Superior temporal gyrus (tissue), 1 donor: ENCODE measurements around the gene ULBP3.
A peak's percentile ranks its signal among the peaks of the same experiment; 100 is the strongest.

Experiments used
- DNase-seq: peaks from one replicate; pipeline ENCODE4 v3.0.0-alpha.2; 2016; ENCODE audit errors: extremely low spot score

Gene ULBP3

DNA sequence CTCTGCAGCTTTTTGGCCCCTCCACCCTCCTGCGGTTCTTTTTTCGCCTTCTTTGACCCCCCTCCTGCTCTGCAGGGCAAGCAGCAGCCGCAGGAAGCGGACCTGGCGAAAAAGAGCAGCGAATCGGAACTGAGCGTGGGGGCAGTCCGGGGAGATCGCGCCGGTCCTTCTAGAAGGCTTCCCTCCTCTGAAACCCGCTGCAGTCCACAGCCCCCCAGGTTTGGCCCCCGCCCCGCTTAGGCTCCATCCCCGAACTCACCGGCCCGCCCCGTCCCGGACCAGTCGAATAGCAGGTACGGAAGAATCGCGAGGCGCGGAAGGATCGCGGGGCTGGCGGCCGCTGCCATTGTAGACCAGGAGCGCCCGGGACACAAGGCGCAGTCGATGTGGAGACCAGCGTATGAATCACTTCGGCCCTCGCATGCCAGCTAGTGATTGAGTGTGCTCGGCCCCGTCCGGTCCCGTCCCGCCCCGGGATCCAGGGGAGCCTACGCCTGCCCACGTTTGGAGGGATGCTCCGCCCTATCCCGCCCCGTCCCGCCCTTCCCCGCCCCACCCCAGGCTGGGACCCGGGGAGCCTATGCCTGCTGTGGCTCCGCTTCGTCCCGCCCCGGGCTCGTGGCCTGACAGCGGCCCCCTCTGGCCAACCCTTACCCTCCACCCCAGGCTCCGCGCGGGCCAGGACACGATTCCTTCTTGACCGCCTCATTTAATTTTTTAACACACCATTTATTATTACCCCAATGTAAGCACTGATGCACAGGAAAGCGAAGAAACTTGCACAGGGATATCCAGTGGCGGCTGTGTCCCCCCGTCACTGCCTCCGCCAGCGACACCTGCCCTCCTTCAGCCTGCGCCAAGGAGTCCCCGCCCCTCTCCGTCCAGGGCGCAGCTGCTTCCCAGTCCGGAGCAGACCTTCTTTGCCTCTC lies at the start of gene ULBP3:
ULBP3 (minus strand) TSS at position 402 of the 929 bp plus-strand sequence; CDS start at position 347, 55 bp downstream.
- DNase-seq = no peak

DNA sequence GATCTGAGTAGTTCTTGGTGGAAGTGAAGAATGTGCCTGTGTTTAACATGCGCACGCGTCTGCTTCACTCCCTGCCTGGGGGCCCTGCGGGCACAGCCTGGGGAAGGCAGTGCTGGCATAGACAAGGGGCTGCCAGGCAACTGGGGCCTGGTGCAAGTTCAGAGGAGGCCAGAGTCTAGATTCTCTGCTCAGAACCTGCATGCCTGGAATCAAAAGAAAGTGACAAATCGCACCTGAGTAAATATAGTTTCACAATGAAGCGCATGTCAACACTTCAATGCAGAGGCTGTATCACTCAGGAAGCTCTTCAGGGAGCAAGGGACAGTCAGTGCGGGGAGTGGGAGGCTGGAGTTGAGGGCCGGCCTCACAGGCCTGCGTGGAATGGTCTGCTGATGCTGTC lies 49.7 kb upstream of the ULBP3 start:
- DNase-seq = no peak

DNA sequence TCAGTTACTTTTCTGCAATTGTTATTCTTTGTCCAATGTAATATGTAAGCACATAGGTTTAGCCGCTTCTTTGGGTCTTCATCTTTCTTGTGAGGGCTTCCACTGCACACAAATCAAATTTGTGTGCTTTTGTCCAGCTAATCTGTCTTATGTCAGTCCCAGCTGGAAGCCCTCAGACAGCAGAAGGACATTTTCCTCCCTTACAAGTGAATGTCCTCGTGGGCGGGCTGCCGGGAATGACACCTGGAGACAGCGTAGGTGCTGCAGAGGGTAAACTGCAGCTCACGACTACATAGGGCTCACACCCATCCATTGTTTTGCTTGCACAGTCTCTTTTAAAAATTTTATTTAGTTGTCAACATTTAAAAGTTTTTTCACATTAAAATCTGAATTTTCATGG lies 49.3 kb upstream of the ULBP3 start:
- no peak for DNase-seq

DNA sequence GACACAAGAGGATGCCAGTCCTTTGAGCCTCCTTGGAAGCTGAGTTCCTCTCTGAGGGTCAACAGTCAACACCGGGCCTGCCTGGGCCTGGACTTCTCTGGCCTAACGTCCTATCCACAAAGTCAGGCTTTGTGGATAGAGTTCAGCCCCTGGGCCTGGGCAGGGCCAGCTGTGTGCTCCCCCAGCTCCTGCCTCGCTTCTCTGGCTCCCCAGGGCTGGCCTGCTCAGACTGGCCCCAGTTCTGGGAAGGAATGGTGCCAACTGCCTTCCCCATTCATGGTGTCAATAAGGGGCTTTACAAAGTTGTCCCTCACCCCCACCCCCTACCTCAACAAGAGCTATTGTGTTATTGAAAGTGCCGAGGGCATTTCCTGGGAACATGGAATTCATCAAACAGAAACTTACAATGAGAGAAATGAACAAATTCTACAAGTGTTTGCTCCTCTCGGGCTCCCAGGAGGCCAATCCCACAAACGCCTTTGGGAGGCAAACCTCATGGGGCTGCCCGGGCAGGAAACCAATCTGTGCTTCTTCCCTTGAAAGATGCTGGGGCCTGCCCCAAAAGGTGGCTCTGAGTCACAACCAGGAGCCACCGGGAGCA lies 47.4 kb upstream of the ULBP3 start:
- no peak for DNase-seq

DNA sequence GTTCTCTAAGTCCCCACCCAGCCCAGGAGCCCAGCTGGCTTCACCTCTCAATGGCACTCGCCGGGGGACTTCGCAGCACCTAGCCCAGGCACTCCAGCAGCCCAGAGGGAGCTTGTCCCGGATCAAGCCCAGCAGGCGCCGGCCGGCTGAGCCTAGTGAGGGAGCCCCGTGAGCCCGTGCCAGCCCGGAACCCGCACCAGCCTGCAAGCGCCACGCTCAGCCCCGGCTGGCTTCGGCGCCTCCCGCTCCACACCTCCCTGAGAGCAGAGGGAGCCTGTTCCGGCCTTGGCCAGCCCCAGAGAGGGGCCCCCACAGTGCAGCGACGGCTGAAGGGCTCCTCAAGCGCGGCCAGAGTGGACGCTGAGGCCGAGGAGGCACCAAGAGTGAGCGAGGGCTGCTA lies 46.8 kb upstream of the ULBP3 start:
- DNase-seq = no peak

DNA sequence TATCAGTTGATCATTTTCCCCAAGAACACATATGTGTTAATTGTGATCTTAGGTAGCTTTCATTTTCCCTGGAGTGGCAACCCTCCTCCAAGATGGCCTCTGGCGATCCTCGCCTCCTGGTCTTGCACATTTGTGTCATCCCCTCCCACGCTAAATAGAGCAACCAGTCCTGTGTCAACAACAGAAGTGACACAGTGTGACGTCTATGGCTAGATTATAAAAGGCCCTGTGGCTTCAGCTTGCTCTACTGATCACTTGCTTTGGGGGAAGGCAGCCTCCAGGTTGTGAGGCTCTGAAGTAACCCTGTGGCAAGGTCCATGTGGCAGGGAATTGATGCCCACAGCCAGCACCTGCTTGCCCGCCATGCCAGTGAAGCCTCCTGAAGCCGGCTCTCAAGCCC lies 43.3 kb upstream of the ULBP3 start:
- DNase-seq = no peak

DNA sequence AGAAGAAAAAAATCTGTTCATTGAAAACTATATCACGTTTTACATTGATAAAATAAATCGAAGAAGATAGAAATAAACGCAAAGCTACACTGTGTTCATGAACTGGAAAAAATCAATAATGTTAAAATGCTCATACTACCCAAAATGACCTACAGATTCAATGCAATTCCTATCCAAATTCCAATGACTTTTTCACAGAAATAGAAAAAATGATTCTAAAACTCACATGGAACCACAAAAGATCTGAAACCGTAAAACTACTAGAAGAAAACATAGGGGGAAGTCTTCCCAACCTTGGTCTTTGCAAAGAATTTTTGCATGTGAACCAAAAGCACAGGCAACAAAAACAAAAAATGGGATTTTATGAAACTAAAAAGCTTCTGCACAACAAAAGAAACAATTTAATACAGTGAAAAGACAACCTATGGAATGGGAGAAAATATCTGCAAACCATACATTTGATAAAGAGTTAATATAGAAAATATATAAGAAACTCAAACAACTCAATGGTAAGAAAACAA lies 33.9 kb upstream of the ULBP3 start:
- no peak for DNase-seq

DNA sequence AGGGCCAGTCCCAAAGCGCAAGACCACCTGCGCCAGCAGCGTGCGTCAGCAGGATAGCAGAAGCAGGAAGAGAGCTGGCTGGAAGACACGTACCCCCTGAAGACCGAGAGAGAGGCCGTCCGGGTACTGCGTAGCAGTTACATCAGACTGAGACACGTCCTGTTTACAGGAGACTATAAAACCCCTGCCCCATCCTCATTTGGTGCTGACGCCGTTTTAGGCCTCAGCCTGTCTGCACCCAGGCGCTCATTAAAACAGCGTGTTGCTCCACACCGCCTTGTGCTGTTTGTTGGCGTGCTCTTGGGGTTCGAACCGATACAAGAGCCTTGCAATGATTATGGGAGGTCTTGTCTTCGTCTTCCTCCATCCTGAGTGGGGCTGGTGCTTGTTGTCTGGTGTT lies 31.8 kb upstream of the ULBP3 start:
- no peak for DNase-seq

DNA sequence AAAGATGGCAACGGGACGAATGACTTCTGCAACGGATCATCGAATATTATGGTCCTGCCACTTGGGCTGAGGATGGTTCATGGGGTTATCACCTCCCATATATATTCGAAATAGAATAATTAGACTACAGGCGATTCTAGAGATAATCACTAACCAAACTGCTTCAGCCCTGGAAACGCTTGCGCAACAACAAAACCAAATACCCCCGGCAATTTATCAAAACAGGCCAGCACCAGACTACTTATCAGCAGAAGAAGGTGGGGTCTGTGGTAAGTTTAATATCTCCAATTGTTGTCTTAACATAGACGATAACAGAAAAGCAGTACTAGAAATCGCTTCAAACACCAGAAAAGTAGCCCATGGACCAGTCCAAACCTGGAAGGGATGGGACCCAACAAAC lies 31.0 kb upstream of the ULBP3 start:
- no peak for DNase-seq

DNA sequence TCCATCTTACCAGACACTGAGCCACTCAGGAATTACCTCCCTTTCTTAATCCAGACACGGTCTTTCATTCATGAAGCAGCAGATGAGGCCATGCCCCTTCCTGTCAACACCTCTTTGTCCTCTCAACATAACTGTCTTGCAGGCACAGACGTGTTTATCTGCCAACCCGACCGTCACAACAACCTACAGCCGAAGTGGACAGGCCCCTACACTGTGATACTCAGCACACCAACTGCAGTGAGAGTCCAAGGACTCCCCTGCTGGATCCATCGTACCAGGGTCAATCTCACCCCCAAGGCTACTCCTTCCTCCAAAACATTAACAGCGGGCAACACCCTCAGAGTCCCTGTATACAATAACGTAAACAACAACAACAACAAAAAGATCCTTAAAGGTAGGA lies 30.6 kb upstream of the ULBP3 start:
- no peak for DNase-seq

DNA sequence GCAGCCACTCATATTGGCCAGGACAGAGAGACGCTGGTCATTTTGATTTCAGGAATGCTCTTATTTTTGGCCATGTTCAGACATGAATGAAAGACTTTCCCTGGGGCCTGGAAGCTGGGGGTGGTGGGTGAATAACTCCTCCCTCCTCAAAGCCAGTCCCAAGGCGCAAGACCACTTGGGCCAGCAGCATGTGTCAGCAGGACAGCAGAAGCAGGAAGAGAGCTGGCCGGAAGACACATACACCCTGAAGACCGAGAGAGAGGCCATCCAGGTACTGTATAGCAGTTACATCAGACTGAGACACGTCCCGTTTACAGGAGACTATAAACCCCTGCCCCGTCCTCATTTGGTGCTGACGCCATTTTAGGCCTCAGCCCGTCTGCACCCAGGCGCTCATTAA lies 29.2 kb upstream of the ULBP3 start:
- no peak for DNase-seq

DNA sequence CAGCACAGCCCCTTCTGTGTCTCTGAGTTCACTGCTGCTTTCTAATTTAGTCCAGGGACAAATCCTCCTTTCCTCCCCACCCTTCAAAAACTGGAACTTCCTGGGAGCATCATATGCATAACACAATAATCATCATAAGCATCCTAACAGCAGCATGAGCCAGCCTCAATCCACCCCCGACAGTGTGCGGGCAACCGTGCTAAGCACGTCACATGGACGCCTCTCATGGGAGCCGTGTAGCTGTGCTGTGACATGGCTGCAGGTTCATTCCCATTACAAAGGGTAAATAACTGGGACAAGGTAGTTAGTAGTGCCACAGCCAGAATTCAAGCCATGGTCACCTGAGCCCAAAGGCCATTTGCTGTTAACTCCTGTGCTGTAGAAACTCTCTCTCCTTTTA lies 24.5 kb upstream of the ULBP3 start:
- no peak for DNase-seq

DNA sequence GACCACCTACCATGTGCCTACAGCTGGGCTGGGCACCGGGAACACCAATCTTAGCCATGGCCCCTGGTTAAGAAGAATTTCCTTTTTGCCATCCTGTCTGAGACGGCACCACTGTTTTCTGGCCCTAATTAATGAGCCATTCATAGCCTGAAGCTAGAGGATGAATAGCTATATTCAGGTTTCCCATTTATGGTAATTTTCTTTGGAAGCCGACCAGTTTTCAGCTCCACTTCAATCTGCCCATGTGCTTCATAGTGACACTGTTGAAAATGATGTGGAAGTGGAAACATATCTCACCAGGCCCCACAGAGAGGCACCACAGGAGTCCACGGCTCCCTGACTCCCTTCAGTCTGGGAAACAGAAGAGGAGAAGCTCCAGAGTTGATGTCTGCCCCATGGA lies 22.6 kb upstream of the ULBP3 start:
- peak; percentile 86 for DNase-seq

DNA sequence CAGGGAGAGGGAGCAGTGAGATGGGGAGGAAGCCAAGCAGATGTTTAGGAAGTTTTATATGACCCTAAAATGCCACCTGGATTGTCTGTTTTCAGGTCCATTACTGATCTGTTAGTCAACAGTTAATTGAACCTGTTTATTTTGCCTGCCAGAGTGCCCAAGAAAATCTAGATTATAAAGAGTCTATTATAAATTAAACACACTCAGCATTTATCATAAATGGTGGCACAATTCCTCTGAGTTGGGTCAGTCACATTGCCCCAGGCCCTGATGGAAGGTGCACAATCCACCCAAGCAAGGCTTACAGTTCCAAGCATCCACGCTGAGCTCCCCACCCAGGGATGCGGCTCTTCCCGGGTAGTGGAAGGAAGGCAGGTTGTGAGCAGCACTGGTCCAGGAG lies 21.4 kb upstream of the ULBP3 start:
- DNase-seq = no peak

DNA sequence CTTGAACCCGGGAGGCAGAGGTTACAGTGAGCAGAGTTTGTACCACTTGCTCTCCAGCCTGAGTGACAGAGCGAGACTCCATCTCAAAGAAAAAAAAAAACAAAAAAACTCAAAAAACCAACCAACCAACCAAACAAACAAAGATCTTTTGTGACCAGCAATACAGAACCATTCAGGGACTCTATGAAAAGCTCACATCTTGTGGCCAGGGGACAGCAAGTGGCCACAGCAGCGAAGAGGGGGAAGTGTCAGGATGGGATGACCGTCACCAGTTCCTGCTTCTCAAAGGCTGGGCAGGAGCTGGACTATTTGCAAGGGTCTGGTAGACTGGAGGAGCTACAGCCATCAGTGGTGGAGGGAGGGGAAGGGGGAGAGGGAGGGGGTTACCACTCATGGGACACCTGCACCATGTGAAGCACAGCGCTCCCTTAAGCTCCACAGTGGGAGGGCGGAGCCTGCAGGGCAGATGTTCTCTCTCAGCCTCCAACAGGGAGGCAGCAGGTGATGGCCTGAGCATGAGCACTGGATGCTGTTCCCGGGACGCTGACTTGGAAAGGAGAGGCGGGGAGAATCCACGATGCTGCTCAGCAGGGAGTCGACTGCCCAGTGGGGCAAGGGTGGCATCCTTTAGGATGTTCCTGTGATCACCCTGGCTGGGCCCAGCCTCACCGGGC lies 19.7 kb upstream of the ULBP3 start:
- no peak for DNase-seq

DNA sequence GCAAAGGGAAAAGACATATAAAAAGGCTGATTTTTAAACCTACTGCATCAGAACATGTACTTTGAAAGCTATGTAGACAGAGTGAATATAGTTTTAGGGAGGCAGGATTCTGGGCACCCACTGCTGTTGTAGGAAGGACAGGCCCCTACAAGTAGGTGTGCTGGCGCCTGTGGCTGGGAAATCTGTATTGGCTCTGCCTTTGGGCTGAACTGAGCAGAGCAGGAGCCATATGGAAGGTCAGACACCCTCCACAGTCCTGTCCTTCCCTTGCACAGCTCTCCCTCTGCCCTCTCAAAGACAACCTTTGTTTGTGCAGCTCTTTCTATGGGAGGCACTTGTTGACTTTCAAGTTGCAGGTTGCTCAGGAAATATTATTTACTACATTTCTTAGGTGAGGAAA lies 18.4 kb upstream of the ULBP3 start:
- DNase-seq = no peak

DNA sequence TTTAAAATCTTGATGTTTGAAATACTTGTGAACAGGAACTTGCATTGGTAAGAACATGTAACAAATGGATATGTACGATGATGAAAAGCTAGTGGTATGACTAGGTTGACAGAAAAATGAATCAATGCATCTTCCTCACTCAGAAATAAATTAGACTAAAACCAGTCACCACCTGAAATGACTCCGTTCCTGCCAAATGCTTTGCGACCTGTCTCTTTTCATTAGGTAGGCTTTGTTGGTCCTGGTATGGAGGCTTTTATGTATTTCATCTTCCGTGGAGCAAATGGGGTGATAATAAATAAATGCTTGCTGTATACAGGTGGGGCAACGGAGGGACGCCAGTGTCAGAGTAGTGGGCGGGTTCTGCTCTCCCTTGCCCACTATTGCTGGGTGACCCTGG lies 17.1 kb upstream of the ULBP3 start:
- DNase-seq = no peak

DNA sequence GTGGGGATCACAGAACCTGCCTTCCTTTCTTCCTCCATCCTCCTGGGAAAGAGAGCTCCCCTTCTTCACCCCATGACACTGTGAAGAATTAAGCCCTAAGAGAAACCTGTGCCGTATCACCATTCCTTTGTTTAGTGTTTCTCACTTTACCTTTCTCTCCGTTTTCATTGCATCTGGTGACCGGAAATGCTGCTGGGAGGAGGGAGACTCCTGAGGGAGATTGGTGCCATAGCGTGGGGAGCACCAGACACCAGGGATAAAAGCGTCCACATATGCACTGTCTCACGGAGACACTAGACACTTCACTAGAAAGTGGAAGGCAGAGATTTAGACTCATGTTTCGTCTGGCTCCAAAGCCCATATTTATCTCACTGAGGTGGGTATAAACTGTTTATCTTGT lies 15.5 kb upstream of the ULBP3 start:
- DNase-seq = no peak

DNA sequence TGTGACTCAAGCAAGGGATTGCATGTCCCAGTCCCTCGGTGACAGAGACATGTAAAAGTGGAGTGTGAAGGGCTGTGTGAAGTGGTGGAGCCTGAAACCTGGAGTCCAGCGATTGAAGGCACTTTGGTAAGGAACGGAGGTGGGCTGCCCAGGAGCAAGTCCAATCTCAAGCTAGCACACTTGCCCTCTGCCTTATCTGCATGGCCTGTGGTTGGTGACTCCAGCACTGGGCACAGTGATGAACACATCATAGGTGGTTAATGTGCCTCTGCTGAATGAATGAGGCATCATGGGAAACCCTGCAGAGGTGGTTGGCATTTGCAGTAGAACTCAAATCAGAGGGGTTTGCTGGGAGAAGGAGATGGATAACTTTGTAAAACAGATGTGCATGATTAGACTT lies 14.9 kb upstream of the ULBP3 start:
- DNase-seq = no peak

DNA sequence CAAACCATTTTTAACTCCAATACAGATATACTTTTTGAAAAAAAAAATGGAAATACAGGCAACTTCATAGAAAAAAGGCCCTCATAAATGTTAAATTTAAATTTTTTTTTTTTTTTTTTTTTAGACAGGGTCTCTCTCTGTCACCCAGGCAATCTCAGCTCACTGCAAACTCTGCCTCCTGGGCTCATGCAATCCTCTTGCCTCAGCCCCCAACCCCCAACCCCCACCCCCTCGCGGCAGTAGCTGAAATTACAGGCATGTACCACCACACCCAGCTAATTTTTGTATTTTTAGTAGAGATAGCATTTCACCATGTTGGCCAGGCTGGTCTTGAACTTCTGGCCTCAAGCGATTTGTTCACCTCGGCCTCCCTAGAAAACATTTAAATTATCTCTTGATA lies 12.8 kb upstream of the ULBP3 start:
- DNase-seq = no peak

DNA sequence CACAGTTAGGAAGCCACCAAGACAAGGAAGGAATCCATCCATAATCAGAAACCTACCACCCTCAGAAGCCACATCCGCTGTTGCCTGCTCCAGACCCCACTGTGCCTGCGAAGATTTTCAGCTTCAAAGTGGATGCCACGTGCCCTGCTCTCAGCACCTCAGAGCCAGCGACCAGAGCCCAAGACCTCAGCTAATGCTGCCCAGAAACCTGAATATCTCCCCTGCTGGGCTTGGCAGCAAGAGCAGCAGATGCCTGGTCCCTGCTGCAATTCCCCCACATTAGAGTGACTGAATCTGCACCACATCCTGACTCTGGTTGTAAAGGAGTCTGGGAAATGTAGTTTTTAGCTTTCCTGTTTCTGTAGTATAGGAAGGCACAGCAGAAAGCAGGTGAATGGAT lies 10.7 kb upstream of the ULBP3 start:
- DNase-seq = no peak

DNA sequence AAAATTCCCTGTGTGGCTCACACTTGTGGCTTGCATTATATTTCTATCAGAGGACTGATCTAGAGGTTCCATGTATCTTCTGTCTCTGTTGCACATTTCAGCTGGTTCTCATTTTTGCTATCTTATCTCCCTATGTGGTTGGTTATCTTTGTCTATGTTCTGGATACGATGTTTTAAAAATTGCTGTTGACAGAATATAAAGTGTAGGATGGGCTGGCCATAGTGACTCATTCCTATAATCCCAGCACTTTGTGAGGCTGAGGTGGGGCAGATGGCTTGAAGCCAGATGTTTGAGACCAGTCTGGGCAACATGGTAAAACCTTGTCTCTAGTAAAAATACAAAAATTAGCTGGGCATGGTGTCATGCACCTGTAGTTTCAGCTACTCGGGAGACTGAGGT lies 9.9 kb upstream of the ULBP3 start:
- no peak for DNase-seq
